ENCODE measurements around the gene BTBD16.

Gene BTBD16

GRCh38 chr10:122293961-122294380, 22.9 kb downstream of the BTBD16 start:
- no peak for DNase-seq (ENCODE audit: insufficient read length, low spot score)
- TF ChIP-seq, protein P1, sequence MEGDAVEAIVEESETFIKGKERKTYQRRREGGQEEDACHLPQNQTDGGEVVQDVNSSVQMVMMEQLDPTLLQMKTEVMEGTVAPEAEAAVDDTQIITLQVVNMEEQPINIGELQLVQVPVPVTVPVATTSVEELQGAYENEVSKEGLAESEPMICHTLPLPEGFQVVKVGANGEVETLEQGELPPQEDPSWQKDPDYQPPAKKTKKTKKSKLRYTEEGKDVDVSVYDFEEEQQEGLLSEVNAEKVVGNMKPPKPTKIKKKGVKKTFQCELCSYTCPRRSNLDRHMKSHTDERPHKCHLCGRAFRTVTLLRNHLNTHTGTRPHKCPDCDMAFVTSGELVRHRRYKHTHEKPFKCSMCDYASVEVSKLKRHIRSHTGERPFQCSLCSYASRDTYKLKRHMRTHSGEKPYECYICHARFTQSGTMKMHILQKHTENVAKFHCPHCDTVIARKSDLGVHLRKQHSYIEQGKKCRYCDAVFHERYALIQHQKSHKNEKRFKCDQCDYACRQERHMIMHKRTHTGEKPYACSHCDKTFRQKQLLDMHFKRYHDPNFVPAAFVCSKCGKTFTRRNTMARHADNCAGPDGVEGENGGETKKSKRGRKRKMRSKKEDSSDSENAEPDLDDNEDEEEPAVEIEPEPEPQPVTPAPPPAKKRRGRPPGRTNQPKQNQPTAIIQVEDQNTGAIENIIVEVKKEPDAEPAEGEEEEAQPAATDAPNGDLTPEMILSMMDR (IDR thresholded peaks at IDR 0.05; ENCODE audit: insufficient read depth, missing control alignments) = no peak
- FAIRE-seq = no peak

DNA sequence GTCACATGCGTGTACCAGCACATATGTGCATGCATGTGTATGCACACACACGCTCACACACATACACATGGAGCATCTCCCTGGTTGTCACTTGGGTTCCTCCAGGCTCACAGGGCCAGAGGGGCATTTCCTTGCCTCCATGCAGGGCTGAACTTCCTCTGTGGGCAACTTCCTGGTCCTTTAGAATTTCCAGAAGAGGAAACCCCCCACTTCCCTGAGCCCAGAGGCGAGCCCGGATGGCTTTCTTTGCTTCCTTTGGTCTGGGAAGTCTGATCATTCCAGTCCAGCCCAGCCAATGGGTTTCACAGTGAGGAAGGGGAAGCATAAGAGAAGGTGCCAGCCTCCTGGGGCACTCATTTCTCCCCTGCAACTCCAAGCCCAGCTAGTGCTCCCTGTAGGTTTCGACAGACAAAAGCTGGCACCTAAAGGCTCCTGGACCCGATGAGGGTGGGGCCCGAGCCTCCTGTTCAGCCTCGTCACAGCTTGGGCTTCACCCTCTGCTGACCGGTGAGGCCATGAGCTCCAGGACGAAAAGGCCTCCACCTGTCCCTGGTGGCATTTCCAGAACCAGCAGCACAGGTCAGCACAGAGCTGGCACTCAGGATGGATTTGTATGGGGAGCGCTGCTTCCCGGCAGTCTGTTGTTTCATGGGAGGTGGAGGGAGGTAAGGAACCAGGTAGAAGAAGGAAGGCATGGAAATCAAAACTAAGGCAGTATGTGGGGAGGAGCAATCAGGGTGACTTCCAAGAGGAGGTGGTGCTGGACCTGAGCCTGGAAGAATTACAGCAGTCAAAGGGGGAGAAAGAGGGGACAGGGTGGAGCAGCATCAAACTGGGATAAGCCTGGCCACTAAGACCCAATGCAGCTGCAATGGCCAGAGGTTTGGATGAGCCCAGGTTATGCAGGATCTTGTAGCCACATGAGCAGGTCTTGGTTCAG, 23.7 kb downstream of the BTBD16 start:
- FAIRE-seq (no peak), DNase-seq (ENCODE audit: insufficient read length, low spot score) (no peak)
- TF ChIP-seq, protein P1 (IDR thresholded peaks at IDR 0.05; ENCODE audit: insufficient read depth, missing control alignments) = no peak

DNA sequence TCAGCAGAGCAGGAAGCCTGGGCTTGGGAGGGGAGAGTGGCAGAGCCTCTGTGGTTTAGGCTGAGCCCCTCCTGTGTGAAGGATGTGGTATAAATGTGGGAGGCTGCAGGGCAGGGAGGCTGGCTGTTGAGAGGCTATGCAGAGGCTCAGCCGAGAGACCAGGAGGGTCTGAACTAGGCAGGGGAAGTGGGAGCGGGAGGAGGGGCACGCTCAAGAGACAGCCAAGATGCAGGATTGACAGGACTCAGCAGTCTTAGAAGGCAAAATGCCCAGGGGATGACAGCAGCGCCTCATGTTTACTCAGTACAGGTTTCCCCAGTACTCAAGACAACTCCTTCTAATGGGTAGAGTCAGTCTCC, 24.3 kb downstream of the BTBD16 start:
- no peak for DNase-seq (ENCODE audit: insufficient read length, low spot score)
- FAIRE-seq = no peak
- TF ChIP-seq, protein P1 (IDR thresholded peaks at IDR 0.05; ENCODE audit: insufficient read depth, missing control alignments) = no peak

GRCh38 chr10:122296363-122297120, 25.4 kb downstream of the BTBD16 start:
- DNase-seq (ENCODE audit: insufficient read length, low spot score) (no peak), FAIRE-seq (no peak)
- TF ChIP-seq, protein P1 (IDR thresholded peaks at IDR 0.05; ENCODE audit: insufficient read depth, missing control alignments) = no peak

- DNase-seq (ENCODE audit: insufficient read length, low spot score) = no peak
- TF ChIP-seq, protein P1 (IDR thresholded peaks at IDR 0.05; ENCODE audit: insufficient read depth, missing control alignments) = no peak
- FAIRE-seq = no peak
Measured at GRCh38 chr10:122297583-122297982, 26.5 kb downstream of the BTBD16 start.

GRCh38 chr10:122298206-122298597, 27.1 kb downstream of the BTBD16 start:
- no peak for DNase-seq (ENCODE audit: insufficient read length, low spot score)
- TF ChIP-seq, protein P1 (IDR thresholded peaks at IDR 0.05; ENCODE audit: insufficient read depth, missing control alignments) = no peak
- no peak for FAIRE-seq

All from D721Med (cell line).